GM19452 (cell line): ENCODE data around the gene ARID3C.
A peak's percentile ranks its signal among the peaks of the same experiment; 100 is the strongest.

Experiments used
- ATAC-seq: cut with Tn5 transposase; IDR thresholded peaks from one replicate; pipeline ENCODE4 v1.9.1; 2021; ENCODE audit not compliant: unreplicated experiment

The ARID3C gene

DNA sequence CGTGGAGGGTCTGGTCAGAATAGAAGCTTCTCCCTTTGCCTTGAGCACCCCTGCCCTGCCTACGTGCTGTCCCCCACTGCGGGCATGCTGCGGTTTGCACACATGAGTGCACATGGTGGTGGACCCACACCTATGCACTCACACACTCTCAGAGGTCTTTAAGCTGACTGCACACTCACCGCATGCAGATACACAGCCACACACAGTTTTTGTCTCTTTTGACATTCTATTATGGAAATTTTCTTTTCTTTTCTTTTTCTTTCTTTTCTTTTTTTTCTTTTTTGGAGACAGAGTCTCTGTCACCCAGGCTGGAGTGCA lies 584 bp upstream of the ARID3C start:
- ATAC-seq = no peak

DNA sequence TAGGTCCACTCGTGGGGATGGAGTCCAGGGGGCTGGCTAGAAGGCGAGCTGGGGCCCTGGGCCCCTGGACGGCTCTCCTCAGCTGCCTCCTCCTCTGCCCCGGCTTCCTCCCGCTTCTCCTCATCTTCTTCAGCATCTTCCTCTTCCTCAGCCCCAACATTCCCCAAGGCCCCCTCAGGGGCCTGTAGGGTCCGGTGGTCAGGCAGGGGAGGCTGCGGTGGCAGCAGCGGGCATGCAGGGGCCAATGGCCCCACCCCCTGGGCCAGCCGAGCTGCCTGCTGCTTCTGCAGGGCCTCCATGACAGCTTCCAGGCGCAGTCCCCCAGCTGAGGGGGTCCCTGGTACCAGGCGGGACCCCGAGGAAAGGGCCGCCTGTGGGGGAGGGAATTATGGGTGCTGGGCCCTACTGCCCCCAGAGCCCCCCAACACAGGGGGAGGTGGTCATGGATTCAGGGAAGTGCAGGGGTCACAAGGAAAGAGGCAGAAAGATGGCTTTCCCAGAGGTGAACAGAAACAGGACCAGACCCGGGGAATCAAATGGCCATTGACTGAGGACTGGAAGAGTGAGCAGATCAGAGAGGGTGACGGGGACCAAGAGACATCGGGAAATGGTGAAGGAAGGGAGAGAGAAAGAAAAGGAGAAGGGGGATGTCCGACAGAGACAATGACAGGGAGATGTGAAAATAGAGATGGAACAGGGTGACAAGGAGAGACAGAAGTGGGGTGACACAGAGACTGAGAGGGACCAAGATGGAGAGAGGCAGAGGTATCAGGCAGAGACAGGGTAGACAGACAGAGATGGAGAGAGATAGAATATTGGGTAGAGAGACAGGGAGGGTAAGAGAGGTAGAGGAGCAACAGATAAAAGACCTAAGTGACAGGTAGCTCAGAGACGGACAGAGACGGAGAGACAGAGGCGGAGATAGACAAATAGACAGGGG lies 880 bp downstream of the ARID3C start:
- ATAC-seq = no peak

DNA sequence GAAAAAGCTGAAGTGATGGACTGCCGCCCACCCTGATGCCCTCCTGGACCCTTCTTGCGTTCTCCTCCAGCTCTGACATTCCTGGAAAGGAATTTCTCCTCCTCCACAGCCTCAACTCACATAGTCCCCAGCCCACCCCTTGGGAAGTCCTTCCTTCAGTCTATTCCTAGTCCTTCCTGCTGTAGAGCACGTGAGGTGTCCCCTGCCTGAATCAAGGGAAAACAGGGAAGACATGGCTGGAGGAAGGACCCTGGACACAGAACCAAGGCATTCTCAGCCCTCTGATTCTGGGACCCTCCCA lies 3.7 kb downstream of the ARID3C start:
- no peak for ATAC-seq

DNA sequence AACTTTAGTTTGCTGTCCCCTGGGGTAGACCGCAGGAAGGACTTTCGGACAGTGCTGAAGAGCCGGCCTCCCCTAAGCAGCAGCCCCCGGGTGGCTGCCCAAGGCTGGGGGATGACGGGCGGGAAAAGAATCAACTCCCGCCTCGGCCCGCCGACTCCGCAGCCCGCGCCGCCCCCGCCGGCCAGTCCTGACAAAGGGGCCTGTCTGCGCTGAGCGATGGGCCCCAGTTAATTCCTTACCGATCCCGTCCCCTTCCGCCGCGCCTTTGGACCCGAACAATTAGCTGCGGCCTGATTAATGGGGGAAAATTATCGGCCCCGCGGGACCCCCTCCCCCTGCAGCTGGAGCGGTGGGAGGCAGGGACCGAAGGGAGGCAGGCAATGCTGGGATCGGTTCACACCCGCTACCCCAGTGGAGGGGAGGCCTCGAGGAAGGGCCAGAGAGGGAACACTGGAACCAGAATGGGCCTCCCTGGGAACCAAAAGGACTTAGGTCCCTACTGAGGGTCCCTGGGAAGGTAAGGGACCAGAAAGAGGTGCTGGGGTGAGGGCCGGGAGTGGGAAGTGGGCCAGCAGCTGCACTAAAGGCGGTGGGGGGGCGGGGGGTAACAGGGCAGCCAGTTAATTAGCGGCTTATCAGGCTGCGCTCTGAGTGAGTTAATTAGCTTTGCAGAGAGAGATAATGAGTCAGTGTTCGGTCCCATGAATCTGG lies 4.2 kb downstream of the ARID3C start:
- ATAC-seq = no peak

DNA sequence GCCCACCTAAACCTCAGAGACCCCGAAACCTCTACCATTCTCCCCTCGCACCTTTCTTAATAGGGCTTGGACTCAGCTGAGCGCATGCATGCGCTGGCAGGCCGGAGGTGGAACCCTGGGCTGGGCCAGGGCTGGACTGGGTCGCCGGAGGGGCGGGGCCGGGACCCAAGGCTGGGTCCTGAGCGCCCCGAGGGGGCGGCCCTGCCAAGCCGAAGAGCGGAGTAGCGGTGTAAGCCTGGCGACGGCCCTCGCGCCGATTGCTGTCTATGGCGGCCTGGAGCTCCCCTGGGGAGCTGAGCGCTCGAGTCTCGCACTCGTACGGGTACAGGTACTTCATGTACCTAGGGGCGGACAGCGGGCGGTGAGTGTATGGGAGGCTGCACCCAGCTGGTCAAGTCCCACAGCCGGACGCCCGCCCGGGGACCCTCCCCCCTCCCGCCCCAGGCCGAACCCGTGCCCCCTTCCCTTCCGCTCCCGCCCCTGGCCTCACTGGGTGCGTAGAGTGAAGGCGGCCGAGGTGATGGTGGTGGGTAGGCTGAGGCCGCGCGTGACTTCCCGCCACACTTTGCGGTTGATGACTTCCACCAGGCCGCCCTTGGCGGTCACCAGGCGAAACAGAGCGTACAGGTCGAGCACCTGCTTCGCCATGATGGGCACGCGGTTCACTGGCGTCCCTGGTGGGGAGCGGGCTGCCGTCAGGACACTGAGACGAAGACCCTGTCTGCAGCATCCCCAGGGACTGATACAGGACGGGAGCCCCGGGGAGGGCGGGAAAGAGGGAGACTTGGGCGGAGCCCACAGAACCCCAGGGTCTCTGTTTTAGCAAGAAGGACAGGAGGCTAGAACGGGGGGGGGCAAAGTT lies 5.3 kb downstream of the ARID3C start:
- ATAC-seq = no peak

DNA sequence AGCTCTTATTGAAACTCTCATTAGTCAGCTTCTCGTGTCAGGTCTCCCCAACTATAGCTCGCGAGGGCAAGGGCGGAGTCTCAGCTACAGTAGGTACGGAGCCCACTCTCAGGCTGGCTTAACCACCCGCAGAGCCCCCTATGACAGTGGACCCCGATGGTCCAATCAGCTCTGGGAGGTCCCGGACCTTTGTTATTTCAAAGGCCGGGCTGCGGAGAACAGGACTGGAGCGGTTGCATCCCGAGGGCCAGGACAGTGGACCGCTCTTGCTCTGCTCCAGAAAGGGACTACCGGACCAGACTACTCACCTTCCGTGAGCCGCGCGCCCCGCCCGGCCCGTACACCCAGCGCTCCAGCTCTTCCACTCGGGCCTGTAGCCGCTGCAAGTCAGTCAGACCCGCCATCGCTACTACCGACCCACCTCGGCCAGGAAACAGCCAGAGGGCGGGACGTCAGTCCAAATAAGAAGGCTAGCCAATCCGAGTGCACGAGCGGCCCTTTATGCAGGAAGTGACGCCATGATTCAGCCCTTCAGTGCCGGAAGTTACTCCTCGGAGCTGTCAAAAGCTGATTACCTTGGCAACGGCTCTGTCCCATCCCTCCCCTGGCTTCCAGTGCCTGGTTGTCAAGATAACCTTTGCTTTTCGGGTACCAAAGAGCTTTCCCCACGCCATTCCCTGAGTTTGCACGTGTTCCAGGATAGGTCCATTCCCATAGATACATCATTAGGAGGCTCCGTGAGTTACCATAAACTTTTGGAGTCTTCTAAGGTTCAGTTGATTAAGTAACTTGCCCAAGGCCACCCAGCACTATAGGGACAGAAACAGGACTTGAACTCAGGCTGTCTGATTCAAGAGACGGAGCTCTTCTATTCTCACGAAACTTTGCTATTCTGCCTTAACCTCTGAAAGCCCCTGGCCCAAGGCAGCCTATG lies 8.5 kb downstream of the ARID3C start, which contains the start of gene DCTN3:
Gene DCTN3 (minus strand): TSS at position 435 of the 934 bp plus-strand sequence. CDS start 31 bp downstream, at position 404.
- ATAC-seq = peak; percentile 97

DNA sequence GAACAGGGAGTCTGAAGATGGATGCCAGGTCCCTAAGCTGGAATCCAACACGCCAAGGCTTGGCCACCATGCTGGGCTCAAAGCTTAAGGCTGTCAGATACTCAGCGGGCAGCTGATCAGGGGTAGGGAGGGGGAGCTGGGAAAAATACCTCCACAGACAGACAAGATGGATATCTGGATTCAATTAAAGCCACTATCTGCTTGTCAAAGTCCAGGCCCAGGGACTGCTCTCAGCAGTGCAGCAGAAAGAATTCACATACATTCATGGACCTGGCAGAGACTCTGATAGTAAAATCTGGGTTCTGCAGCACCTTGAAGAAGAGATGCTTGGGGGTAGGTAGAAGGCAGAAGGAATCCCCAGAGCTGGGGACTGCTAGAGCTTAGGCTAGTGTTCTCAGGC lies 13.7 kb downstream of the ARID3C start:
- no peak for ATAC-seq

DNA sequence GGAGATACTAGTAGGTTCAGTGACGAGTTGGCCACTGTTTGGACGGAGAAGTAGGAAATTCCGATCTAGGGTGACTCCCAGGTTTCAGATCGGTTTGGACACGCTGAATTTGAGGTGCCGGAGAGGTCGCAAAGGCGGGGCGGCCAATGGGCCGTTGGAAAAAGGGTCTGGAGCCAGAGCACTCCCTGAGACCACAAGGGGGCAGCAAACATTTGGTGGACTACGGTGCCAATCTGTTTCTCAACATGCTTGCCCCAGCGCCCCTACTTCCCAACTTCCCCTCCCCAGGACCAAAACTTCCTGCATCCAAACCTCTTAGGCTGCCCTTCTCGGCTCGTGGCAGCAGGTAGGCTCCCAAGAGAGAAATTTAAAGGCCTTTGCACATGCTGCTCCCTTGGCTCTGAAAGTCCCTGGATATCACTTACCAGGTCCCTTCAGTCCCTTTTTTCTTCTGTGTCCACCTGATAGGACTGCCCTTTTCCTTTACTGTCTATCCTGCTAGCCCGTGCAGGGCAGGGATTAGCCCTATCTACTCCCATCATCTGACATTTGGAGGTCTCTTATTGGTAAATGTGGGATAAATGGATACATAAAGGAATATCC lies 16.0 kb downstream of the ARID3C start:
- ATAC-seq = no peak

DNA sequence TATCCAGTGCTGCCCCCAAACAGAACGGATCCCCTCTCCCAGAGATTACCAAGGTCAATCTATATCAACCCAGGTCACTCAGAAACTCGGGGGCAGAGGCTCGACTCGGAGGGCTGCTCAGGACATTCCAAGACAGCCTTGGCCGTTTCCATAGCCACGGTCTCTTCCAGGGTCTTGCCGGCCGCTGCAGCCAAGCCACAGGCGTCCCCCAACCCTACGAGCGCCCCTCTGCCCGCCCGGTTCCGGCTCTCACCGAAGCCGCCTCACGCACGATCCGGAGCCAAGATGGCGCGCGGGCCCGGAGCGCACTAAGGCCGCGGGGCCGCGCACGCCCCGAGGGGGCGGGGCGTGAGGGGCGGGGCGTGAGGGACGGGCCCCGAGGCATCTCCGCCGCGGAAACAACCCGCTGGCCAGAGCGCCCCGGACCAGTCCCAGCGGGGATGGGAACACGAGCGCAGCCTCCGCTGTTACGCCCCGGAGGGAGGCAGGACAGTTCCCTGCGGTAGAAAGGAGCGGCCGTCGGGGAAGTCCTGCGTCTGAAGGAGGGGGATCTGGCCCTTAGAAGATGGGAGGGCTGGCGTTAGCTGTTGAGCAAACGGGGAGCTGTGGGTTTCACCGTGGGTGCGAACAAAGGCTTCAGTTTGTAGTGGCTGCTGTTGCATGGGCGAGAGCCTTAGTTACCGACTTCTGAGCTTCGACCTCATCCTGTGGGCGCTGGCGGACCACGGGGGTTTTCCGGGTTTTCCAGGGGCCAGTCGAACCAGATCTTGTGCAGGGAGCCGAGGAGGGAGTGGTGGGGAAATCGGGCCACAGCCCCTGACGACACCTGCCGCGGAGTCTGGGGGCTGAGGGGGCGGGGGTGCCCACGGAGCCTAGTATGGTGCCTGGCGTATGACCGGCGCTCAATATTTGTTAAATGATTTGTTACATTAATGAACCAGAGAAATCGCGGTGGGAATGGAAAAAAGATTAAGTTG lies 16.8 kb downstream of the ARID3C start, which contains the start of gene RPP25L:
Gene RPP25L (minus strand): TSS at position 287 of the 977 bp plus-strand sequence. CDS start 801 bp downstream, outside the sequence.
- peak; percentile 84 for ATAC-seq

DNA sequence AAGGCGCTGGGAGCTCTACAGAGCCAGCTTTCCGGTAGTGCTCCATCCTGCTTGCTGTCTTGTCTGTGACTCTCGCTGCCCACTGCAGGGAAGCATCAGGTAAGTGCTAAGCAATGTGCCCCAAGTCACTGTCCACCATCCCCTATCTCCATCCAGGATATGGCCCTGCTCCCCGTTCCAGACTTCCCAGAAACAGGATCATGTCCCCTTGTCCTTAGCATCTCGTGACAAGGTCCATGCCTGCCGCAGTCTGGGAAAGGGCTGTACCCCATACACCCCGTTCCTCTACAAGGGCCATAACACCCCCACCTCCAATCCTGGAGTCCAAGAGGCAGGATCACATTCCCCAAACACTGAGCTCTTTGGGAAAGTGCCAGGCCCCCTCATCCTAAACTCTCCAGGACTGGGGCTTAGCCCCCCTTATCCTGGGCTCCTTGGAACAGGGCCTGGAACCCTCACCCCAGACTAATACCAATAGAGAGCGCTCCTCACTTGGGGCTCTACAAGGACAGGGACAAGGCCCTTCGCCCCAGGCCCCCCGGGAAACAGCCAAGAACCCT lies 17.5 kb downstream of the ARID3C start:
- ATAC-seq = no peak

DNA sequence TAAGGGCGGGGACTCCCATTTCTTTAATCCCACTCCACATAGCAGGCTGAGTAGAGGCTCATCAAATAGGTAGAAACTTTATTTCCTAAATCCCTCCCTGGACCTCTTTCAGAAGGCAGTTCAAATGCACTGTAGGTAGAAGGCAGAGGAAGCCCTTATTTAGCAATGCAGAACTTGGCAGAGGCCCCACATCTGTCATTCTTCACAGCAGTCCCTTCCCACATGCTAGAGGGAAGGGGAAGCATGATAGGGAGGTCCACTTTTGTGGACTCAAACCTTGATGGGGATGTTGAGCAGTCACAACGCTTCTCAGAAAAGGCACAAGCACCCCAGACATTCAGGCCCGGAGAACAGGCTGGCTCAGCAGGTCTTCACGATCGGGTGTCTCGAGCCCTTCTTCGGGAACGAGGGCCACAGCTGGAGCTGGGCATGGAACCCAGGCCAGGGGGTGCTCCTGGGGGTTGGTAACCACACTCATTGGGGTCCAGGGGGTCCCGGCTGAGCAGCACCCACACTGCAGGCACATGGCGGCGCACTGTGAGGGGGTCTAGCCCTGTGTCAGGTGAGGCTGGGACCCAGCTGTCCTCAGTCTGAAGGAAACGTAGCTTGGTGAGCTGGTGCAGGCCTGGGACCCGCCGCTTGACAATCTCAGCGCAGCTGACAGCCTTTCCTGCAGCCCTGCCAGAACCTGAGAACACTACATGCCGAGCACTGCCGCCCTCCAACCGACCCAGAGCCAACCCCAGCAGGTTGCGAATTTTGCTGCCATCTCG lies 18.2 kb downstream of the ARID3C start:
- no peak for ATAC-seq

DNA sequence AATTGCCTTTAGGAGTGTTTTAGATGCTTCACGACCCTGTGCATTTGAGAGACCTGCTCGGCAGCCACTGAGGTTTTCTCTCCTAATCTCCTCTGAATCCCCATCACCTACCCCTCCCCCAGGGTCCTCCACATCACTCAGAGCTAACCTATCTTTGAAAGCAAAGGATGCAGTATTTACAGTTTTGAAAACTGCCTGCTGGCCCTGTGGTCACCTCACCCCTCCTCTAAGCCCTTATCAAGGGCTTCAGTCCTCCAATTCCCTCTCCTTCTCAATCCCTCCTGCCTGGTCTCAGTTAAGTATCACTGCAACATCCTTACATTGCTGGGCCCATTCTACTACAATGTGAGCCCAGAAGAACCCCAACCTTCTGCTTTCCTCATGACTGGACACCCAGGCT lies 21.5 kb downstream of the ARID3C start:
- ATAC-seq = no peak

DNA sequence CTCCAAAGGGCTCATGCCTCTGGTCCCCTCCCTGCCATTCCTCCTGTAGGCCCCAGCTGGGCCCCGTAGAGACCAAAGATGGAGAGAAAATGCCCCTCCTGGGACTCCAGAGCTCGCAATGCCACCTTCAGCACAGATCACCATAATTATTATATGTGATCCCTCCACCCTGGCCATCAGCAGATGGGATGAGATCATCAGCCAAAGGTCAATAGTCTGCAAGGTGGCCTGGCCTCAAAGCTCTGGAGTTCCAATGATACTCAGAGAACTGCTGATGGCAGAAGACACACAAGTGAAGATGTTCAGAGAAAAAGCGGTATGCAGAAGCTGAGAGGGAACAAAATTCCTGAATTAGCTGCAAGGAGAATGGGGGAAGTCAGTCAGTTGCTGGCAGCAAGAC lies 22.0 kb downstream of the ARID3C start:
- no peak for ATAC-seq

DNA sequence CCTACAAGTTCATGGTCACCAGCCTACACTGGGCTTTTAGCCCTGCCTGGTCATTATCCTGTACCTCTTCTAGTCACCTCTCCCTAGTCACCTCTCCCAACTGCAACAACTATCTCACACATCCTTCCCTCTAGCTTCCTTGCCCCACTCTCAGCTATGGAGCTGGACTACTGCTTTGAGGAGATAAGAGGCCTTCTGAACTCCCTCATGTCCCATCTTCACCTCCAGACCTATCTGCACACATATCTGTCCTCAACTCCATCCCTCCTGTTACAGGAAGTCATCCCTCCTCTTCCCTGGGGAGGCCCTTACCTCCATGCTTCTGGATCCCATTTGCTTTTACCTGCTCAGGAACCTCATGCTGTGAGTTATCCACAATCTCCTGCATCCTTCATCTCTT lies 22.7 kb downstream of the ARID3C start:
- ATAC-seq = no peak

DNA sequence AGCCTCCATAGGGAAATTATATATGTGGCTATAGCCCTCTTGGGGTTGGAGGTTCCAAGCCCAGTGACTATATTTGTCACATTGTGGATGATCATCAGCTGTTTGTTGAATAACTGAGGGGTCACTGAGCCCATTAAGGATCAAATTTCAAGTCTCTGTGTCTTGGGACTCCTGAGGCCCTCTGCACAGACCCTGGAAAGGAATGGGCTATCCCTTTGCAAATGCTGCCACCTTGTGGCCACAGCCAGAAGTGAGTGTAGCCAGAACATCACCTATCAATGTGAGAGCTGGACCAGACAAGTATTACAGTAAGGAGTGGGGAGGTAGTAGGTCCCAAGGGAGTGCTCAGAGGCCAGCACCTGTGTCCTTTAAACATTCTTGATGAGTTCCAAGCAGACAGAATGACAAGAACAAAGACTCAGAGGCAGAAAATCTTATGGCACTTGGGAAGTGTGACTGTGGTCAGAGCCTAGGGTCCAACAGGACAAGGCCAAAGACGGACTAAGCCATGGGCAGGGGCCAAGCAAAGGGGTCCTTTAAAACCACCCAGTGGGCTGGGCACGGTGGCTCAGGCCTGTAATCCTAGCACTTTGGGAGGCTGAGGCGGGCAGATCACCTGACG lies 25.1 kb downstream of the ARID3C start:
- ATAC-seq = peak; percentile 56

DNA sequence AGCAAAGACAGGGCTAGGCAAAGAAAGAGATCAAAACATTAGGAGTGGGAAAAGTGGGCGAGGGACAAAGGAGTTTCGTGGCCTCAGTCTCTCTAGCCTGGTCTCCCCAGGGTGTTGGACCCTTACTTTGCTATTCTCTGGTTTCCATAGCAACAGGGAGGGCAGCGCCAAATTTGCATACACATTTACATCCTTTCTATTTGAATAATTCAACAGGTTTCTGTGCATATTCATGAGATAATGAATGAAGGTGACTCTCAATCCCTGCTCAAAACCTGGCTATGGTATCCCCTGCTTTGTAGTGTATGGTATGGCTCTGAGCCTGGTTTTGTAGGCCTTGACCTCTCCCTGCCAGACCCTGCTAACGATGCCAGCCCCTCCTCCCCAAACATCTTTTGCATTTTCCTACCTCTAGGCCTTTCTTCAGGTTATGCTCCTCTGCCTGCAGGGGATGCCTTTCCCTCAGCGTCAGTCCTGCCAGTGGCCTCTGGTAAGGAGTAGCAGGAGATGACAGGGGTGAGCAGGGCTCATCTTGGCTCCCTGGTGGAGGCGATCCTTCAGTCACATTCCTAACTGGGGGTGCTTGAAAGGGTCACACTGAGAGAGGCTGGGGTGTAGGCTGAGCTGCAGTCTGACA lies 26.8 kb downstream of the ARID3C start:
- ATAC-seq = no peak

DNA sequence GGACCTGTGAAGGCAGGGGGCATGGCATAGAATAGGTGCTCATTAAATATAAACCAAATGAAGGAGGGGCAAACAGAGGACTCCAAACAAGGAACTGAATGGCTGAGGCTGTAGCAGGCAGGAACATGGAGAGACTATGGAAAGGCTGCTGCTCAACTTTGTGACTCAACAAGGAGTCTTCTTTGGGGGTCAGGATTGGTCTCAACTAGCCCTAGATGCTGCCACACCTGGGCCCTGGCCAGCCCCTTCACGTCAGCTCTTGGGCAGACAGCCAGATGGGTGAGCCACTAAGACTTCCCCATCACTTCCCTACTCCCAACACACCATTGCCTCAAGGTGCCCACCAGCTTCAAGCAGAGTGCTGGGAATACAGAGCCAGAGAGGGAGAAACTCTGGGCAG lies 28.0 kb downstream of the ARID3C start:
- ATAC-seq = no peak
